HG03342 (cell line): ENCODE data around the gene ANKLE1.
"Not testable (repeated sequence)": the region's sequence is repeated elsewhere in the genome, so short reads cannot be mapped to it uniquely, and the experiment has no call there.

ENCODE experiments used
- ATAC-seq: cut with Tn5 transposase; IDR thresholded peaks from one replicate; pipeline ENCODE4 v1.9.1; 2021; ENCODE audit warnings: mild to moderate bottlenecking, moderate library complexity; ENCODE audit not compliant: unreplicated experiment

The ANKLE1 gene

DNA sequence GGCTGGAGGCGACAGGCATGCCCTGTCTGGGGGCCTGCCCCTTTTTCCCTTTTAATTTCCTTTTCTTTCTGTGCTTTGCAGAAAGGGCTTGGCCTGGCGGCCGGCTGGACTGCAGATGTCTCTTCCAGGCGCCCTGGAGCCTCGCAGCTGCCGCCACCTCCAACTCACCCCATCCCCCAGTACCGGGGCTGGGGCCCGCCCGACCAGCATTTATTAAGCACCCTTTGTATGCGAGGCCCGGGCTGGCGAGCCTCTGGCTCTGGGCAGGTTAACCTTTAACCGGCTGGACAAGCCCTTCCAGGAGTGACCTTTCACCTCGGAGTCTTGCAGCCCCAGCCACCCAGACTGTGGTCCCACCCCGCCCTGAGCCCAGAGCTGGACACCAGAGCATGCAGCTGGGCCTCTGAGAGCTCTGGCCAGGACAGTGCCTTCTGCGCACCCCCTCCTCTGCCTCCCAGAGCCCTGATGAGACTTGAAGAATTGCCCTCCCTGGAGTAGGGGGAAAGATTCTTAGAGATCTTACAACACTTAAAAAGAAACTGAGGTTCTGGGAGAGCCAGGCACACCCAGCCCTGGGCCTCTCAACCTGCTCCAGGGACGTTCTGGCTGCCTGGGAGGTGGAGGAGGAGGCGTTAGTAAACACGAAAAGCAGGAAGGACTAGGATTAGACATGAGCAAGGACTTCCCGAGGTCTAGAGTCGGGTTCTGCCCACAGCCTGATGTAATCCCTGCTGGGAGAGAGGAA lies 34.8 kb upstream of the ANKLE1 start:
- no peak for ATAC-seq

DNA sequence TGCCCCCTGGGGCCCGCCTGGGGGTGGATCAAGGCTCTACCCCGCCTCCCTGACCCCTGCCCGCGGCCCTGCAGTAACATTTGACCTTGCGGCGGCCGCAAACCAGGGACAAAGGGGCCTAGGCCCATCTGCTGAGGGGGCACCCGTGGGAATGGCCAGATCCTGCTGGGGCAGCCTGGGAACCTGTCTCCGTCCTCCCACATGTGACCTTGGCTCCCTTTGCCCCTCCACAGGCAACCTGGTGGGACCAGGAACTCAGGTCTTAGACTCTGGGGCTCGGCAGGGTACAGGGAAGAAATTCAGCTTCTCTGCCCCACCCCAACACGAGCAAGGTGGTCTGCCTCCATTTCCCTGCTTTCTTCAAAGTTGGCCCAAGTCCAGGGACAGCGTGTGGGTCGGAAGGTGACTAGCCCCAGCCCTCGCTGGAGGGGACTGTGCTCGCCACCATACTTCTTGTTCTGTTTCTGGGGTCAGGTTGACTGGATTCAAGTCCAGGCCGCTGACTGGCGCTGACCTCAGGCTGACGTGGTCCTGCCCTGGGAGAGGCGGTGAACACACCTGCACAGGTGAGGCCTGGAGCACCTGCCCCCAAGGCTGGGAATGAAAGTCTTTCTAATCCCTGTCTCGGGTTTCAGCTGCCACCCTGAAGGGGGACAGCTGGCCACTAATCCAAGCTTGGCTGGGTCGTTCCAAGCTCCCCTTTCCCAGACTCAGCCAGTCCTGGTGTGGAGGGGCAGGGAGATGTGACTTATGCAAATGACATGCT lies 33.5 kb upstream of the ANKLE1 start:
- no peak for ATAC-seq

DNA sequence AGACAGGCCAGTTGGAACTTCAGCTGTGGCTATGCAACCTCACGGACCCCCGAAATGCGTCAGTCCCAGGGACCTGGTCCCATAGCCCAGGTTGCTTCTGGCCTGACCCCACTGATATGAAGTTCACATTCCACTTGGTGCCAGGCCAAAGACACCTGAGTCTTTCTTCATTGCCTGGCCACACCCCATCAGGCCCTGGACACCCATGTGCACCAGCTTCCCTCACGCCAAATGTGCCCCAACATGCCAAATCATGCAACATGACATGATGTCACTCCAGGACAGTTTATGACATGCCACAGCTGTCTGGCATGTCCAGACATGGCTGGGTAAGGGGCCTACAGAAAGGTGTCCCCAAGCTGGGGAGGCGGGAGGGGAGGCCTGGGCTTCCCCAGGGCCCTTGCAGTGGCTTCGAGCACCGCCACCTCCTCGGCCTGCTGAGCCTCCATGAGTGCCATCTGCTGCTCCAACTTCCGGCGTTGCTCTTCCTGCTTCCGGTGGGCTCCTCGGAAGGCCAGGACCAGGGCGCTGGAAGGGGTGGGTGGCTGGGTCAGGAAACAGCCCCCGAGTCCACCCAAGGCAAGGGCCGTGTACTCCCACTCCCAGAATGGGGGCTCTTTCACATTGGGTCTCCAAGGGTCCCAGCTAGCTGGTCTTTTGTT lies 31.7 kb upstream of the ANKLE1 start:
- no peak for ATAC-seq

DNA sequence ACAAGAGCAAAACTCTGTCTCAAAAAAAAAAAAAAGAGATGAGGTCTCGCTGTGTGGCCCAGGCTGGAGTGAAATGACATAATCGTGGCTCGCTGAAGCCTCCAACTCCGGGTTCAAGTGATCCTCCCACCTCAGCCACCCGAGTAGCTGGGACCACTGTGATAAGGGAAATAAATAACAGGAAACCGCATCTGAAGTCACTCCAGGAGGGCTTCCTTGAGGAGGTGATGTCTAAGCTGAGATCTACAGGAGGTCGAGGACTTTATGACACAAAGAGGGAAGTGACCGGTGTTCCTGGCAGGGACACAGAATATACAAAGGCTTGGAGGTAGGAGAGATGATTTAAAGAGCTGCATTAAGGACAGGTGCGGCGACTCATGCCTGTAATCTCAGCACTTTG lies 27.1 kb upstream of the ANKLE1 start:
- no peak for ATAC-seq

DNA sequence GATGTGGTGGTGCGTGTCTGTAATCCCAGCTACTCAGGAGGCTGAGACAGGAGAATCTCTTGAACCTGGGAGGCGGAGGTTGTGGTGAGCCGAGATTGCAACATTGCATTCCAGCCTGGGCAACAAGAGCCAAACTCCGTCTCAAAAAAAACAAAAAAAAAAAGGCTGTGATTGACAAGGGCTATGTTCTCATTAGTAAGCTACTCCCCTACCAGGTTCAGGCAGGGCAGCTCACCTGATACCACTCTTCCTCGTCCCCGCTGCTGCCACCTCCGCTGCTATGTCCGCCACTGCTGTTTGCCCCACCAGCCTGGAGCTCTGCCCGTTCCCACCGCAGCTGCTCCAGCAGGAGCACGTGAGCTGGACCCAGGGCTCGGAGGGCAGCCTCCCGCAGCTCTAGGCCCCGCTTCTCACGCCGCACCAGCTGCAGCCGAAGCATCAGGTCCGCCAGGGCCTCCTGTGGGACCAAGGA lies 26.5 kb upstream of the ANKLE1 start:
- no peak for ATAC-seq

DNA sequence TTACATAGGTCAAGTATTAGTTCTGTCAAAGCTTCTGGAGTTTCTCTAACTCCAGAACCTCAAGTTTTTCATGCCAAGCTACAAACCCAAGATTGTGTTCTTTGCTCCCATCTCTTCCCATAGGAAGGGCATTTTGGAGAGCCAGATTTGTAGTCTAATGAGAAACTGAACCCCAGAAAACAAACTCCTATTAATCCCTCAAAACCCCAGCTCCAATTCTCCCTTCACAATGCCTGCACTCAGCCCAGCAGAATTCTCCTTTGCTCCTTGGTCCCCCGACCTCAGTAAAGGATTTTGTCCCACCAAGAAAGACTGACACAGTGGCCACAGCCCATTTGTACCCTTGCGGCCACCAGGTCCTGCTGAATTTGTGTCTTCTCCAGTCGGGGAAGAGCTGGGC lies 25.6 kb upstream of the ANKLE1 start:
- ATAC-seq, result no peak

DNA sequence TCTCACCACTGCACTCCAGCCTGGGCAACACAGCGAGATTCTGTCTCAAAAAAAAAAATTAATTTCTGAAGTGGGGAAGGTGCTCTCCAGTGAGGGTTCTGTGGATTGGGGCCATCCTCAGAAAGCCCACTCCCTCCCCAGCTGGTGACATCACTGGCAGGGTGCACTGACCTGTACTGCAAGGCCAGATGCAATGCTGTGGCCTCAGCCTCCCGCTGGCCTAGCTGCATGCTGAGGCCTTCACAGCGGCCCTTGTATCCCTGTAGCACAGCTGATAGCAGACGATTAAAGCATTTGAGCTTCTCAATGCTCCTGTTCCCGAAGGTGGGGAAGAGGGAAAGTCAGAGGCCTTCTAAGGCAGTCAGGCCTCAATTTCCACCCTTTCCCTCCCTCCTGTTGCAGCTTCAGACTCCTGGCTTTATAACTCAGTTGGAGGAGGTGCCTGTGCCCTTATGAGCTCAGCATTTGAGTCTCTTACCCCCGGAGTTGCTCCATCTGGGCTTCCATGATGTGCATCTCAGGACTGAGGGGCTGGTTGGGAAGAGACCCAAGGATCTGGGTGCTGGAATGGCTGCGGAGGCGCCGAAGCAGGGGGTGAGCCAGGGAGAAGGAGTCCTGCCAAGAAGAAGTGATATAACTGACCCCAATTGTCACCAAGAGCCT lies 22.5 kb upstream of the ANKLE1 start:
- ATAC-seq, result no peak

DNA sequence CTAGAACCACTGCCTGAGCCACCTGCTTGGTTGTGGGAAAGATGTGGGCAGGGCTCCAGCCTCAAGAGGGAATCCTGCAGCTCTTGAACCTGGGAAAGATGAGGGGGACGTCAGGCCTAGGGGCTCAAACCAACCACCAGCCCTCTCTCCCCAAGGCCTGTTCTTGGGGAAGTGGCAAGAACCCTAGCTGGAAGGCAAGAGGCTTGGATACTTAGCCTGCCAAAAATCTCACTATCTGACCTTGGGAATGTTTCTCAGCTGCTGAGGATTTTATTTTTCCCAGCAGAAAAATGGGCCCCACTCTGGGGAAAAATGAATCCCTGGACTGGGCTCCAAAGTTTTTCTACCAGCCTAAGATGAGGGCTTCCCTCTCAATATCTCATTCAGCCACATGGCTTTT lies 21.8 kb upstream of the ANKLE1 start:
- no peak for ATAC-seq

DNA sequence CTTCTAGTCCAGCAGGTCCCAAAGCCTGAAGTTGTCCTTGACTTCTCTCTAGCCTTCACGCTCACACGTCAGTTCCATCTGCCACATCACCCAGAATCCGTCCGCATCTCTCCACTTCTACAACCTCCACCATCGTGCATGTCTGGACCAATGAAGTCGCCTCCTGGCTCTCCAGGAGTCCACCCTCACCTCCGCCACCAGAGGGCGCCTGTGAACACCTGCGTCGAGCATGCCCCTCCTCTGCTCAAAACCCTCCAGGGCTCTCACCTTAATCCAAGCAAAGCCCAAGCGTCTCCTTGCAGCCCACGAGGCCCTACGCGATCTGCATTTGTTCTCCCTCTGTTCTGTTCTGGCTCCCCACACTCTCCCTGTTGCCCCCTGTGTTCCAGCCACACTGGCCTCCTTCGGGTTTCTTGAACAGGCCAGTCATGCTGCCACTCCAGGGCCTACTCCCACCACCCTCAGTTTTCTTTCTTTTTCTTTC lies 20.8 kb upstream of the ANKLE1 start:
- ATAC-seq, result peak; percentile 90

DNA sequence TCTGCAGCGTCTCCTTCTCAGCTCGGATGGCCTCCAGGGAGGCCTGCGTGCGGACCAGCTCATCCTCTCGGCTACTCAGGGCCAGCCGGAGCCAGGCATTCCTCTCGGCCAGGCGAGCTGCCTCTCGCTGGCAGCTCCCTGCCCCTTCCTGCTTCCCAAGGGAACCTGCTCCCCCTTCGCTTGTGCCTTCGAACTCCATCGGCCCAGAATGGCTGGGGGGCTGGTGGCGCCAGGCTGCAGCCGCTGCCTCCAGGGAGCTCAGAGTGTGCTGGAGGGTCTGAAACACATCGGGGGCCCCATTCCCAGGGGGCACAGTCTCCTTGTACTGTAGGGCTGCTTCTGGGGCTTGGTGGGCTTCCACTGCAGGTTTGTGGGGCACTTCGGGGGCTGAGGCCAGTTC lies 19.1 kb upstream of the ANKLE1 start:
- no peak for ATAC-seq

DNA sequence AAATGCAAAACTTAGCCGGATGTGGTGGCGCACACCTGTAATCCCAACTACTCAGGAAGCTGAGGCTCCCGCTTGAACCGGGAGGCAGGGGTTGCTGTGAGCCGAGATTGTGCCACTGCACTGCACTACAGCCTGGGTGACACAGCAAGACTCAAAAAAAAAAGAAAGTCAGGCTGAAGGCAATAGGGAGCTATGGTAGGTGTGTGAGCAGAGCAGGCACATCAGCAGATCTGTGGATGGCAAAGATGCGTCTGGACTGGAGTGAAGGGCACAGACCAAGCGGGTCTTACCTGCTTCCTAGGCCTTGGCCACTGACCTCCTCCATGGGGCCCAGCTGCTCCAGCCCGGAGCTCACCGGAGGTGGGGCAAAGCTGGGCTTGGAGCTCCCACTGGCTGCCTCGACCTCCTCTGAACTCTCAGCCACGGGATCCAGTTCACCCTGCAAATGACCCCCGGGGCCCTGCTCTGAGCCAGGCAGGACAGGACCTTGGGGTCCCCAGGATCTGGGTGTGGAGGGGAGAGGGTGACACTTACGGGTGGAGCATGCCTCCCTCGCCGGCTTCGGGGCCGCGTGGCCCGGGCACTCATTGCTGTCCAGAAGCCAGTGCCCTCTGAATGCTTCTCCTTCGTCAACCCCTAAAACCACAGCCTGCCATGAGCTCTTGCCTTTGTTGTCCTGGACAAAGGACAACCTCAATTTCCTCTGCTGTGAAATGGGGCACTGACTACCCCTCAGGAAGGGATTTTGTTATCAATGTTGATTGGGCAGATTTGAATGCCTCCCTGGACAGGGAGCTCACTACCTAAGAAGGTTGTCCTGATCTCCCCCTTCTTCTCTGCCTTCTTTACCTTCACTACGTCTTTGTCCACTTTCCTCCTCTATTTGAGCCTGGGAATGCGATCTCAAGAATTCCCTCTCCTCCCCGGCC lies 17.7 kb upstream of the ANKLE1 start:
- no peak for ATAC-seq

DNA sequence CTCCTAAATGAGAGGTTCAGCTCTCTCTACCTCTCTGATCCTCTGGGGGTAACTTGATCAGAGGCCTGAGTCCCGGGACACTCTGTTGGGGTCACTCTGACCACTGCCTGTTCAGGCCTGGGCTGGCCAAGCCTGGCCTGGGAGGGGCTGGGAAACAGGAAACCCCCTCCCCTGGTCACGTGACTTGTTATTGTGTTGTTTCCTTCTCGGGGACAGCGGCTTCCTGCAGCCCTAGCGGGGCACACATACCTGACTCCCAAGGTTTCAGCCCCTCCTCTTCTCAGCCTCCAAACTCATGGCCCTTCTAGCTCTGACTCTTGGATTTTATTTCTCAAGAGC lies 17.1 kb upstream of the ANKLE1 start, which contains the start of gene USHBP1:
Gene USHBP1 (minus strand): TSS at position 105 of the 339 bp plus-strand sequence. CDS start 446 bp downstream, outside the sequence.
- ATAC-seq, result no peak

DNA sequence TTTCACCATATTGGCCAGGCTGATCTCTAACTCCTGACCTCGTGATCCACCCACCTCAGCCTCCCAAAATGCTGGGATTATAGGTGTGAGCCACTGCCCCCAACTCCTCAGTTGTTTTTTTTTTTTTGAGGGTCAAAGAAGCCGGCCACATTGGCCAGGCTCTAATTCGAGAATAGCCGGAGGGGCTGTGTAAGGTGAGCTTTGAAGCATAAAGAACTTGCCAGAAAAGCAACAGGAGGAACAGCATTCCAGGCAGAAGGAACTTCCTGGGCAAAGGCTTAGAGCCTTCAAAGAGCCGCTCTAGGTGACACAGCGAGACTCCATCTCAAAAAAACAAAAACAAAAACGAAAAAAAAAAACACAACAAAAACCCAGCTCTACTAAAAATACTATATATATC lies 15.7 kb upstream of the ANKLE1 start:
- ATAC-seq, result no peak

DNA sequence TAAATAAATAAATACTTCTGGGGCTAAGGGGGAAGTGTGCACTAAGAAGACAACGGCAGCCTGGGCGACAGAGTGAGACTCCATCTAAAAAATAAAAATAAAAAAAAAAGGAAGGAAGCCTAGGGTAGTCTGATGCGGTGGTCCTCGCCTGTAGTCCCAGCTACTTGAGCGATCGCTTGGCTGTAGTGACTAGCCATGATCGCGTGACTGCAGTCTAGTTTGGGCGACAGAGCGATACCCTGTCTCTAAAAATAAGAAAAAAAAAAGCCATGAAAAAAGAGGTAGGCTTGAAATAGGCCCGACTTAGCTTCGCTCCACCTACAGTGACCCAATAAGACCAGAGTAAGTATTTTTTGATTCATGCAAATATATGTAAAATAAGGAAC lies 15.1 kb upstream of the ANKLE1 start:
- ATAC-seq, result no peak

DNA sequence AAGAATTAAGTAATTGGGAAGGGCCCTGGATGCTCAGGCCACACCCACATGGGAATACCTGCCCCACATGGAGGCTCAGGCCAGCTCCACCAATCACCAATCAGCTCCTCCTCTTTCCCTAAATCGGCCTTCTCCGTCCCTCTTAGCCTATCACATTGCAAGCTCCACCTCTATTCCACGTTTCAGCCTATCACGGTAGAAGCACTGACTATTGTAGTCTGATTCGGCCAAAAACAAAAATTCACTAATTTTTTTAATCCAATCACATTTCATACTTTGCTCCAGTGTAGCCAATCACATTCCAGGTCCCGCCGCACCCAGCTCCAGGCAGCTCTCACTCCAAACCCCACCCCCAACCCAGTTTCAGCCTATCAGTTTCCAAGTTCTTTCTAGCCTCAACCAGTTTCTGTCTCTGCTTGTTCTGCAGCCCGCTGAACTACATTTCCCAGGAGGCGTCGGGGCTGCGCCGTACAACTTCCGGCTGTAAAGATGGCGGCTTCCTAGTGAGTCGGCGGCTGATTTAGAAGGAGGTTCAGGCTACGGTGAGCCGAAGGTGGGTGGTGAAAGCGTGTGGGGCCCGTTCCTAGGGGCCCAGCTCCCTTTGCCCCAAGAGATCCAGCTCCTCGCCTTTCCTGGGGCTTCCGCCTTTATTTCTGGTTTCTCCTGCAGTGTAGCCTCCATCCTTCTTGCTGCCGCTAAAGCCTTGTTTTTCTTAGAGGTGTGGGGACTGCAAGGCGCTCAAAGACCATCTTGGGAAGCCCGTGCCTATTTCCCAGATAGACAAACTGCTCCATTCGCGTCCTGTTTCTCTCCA lies 14.5 kb upstream of the ANKLE1 start, which contains the start of gene BABAM1:
Gene BABAM1 (plus strand): TSS at position 469 of the 814 bp plus-strand sequence. CDS start 1,364 bp downstream, outside the sequence.
- ATAC-seq, result peak; percentile 88

DNA sequence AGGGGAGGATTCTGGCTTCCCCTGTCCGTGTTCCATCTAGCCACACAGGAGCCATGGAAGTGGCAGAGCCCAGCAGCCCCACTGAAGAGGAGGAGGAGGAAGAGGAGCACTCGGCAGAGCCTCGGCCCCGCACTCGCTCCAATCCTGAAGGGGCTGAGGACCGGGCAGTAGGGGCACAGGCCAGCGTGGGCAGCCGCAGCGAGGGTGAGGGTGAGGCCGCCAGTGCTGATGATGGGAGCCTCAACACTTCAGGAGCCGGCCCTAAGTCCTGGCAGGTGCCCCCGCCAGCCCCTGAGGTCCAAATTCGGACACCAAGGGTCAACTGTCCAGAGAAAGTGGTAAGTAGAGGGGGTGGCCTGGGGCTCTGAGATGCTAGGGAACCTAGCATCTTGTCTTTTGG lies 12.9 kb upstream of the ANKLE1 start:
- ATAC-seq, result no peak

DNA sequence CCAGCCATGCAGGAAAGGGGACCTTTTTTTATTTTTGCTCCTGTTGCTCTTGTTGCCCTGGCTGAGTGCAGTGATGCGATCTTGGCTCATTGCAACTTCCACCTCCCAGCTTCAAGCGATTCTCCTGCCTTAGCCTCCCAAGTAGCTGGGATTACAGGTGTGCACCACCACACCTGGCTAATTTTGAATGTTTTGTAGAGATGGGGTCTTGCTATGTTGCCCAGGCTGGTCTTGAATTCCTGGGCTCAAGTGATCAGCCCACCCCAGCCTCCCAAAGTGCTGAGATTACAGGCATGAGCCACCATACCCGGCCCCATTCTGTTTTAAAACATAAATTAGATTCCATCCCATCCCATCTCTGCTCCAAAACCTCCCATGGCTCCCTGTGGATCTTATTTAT lies 6.8 kb upstream of the ANKLE1 start:
- not testable (repeated sequence) for ATAC-seq

DNA sequence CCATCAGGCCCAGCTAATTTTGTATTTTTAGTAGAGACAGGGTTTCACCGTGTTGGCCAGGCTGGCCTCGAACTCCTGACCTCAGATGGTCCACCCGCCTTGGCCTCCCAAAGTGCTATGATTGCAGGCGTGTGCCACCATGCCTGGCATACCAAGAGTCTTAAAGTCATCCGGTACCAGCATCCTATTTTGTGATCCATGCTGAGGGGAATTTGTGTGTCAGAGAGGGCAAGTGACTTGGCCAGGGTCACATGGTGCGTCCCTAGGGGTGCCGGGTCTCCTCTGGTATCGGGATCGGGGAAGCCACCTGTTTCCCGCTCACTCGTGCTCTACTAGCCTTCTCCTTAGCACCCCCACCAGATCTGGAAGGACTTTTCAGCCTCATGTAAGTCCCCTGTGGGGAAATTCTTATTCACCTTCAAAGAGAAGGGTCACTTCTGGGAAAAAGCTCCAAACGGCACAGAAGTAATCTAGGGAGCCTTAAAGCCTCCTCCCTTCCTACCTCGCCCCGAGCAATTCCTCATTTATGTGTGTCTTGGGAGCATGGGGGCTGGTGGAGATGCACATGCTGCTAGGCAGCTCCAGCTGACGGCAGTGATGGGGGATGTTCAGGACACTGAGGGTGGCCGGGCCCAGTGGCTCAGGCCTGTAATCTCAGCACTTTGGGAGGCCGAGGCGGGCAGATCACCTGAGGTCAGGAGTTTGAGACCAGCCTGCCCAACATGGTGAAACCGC lies 6.1 kb upstream of the ANKLE1 start:
- ATAC-seq, result no peak
